ENCODE measurements around the gene CRYBG3.

Gene CRYBG3

DNA sequence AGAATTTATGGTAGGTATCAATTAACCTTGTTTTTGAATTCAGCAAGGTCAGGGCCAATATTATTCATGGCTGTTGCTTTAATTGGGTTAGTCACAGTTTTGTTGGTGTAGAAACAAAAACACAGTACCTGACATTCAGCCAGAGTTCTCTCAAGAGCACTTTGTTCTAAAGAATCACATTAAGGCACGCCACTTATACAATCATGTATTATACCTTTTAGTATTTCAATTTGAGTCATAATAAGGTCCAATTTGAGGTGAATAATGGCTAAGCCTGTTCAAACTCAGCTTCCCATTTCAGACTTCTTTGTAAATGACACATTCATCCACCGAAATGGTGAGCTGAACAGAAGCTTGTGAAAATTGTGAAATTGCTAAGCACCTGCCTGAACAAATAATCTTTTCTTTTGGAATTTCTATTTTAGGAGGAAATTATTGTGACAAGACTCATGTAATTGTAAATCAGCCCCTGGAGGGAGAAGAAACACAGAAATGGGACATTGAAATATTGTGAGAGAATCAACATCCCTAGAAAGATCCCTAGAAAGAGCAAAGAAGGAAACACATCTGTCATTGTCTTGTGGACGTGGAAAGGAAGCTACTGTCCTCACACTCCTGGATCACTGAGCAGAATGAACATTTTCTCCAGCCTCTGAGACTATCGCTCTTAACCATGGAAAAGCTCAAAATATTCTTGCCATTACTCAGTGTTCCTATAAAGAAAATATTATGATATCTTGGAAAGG lies 121.2 kb downstream of the CRYBG3 start:
- no peak for DNase-seq (ENCODE audit: low spot score)

GRCh38 chr3:97948351-97949109 lies 126.7 kb downstream of the CRYBG3 start:
- no peak for DNase-seq (ENCODE audit: low spot score)

GRCh38 chr3:97949110-97949485 lies 127.3 kb downstream of the CRYBG3 start:
- DNase-seq (ENCODE audit: low spot score) = no peak

DNA sequence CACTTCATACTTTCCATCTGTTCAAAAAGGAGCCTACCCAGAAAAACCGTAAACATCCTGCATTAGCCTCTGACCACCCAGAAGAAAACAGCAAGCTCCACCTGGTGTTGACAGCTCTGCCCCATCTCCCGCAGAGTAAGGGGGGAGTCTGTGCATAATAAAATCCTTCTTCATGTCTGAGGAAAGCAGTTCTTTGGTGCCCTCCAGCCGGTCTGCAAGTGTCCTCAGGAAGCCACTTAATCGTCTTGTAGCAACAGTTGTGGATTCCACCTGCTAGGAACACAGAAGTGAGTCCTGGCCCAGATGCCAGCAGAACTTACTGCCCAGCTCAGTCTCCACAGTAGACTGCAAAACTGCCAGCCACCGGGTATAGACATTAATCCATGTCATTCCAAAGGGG lies 127.9 kb downstream of the CRYBG3 start:
- DNase-seq (ENCODE audit: low spot score) = no peak

- DNase-seq (ENCODE audit: low spot score) = no peak
These were observed 128.5 kb downstream of the CRYBG3 start for GRCh38 chr3:97950360-97950759.

DNA sequence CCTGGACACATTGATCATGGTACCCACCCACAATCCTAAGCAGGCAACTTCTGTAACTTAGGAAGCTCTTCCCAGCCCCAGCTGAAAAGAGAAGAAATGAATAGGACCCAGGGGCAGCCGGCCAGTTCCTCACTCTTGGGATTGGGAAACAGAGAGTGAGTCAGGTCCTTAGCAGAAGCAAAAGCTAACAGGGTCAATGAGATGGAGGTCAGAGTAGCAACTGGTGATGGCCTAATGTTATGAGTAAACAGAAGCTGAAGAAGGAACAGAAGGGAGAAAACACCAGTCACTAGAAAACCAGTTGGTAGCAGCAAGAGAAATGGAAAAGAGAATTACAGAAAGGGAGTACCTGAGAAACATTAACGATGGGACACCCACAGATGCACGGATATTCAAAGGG lies 130.5 kb downstream of the CRYBG3 start:
- no peak for DNase-seq (ENCODE audit: low spot score)

GRCh38 chr3:97952872-97953271 lies 131.1 kb downstream of the CRYBG3 start:
- no peak for DNase-seq (ENCODE audit: low spot score)

DNA sequence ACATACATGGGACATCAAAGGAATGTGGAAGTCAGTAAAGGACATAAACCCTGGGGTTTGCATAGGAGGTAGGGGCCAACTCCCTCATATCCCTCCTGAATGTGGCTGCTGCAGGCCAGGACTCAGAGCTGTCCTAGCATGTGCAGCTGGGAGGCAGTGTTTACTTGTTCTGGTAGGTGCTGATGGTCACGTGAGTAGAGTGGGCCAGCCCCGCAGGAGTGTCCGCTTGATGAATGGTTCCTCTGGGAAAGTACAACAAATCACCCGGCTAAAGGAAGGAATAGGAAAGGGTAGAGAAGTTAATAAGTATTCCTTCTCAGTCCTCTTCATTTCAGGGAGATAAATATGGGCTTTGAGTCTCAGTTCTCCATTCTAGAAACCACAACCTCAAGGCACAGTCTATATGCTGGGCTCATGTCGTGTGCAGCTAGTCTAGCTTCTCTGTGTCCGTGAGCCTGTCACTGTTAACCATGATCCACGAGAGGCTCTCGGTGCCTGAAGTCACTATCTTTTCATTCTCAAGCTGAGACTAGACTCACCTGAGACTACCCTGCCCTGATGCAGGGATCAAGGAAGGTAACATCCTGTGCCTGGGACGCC lies 132.5 kb downstream of the CRYBG3 start:
- no peak for DNase-seq (ENCODE audit: low spot score)

- no peak for DNase-seq (ENCODE audit: low spot score)
These were observed 134.2 kb downstream of the CRYBG3 start for GRCh38 chr3:97956051-97956450.

DNA sequence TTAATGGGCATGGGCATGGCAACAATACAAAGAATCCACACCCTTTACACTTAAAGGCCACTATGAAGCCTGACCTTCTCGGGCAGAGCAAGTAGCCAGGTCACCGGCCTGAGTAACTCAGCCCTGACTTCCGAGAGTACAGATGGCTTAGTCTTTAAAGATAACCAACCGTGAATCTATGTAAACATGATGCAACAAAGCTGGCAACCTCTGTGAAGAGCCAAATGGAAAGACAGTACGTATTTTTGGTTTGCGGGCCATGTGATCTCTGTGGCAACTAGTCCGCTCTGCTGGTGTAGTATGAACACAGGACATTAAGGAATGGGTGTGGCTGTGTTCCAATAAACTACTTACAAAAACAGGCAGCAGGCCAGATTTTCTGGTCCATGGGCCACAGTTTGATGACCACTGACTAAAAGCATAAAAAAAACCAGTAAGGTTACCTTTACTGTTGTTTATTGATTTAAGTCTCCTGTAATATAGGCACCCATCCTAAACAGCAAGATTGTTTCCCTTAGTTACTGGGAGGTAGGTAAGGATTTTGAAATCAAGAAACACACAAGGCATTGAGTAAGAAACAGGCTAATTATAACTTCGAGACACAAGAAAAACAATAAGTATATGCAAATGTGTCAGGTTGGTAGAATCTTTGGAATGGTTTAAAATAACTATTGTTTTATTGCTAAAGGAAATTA lies 136.0 kb downstream of the CRYBG3 start:
- no peak for DNase-seq (ENCODE audit: low spot score)

GRCh38 chr3:97958396-97958795 lies 136.6 kb downstream of the CRYBG3 start:
- no peak for DNase-seq (ENCODE audit: low spot score)

- DNase-seq (ENCODE audit: low spot score) = no peak
These were observed 137.0 kb downstream of the CRYBG3 start for GRCh38 chr3:97958796-97959195.

DNA sequence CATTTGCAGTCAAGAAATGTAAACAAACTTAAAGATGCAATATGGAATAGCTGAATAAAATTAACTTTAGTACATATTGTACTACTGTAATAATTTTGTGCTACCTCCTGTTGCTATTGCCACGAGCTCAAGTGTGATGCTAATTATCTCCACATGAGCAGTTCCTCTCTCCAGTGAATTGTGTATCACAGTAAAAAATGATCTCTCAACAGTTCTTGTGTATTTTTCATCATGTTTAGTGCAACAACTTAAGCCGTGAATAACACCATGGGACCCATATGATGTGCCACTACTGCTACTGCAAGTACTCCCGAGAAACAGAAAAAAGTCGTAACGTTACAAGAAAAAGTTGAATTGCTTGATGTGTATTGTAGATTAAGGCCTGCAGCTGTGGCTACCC lies 138.1 kb downstream of the CRYBG3 start:
- no peak for DNase-seq (ENCODE audit: low spot score)

GRCh38 chr3:97960551-97960950 lies 138.7 kb downstream of the CRYBG3 start:
- DNase-seq (ENCODE audit: low spot score) = no peak

DNA sequence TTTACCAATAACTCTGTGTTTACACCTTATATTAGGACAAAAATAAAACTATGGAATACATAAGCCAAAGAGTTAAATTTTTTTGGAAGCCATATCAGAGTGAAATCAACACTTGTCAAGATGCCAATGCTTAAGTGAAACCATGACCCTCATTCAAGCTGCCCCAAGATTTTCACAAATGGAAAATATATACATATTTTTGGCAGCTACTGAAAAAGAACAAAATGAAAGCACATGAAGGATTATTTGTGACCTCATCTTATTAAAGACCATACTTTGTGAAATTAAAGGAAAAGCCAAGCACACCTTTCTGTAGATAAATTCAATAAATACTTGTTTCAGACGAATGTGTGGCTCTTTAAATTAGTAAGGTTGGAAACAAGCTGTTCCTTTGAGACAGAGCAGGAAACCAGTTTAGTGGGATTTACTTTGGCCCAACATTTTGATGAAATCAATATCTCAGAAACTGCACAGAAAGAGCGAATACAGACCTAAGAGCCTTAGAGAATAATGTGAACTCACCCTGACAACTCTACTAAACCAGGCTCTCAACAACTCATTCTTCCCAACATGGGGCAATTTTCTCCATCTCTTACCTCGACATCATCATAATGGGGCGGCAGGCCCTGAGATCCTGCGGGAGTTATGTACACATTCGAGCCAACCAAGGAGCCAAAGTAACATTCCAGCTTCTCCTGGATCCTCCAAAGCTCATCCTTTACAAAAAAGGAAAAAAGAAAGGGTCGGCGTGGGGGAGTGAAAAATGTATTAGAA lies 139.4 kb downstream of the CRYBG3 start:
- no peak for DNase-seq (ENCODE audit: low spot score)

DNA sequence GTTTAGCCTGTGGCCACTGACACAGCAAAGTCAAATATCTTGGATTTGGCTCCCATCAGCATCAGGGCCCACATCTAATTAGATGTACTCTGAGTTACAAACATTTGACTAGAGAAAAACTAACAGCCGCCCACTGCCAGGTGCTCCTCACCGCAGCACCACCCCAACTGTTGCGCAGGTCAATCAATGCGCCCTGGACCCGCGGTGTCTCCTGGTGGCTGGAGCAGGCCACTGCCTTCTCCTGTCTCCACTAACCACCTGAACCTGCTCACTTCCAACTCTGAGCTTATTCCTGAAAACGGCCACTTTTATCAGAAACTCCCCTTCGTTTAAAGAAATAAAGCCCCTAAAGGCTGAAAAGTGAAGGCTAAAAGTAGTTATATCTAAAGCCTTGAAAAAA lies 146.2 kb downstream of the CRYBG3 start:
- no peak for DNase-seq (ENCODE audit: low spot score)

DNA sequence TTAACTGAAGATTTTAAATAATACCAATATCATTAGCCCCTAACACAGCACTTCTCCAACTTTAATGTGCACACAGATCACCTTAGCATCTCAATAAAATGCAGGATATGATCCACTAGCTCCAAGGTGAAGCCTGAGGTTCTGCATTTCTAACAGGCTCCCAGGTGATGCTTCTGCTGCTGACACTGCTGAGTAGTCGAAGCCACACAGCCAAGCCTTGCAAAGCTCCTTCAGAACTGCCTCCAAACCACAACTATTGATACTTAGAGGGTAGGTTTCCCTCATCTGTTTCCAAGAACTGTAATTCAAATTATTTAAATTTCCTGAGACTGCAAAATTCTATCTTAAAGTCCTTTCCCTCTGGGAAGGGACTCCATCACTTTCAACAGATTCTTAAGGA lies 146.6 kb downstream of the CRYBG3 start:
- no peak for DNase-seq (ENCODE audit: low spot score)

- no peak for DNase-seq (ENCODE audit: low spot score)
These were observed 147.7 kb downstream of the CRYBG3 start for GRCh38 chr3:97969541-97969940.

DNA sequence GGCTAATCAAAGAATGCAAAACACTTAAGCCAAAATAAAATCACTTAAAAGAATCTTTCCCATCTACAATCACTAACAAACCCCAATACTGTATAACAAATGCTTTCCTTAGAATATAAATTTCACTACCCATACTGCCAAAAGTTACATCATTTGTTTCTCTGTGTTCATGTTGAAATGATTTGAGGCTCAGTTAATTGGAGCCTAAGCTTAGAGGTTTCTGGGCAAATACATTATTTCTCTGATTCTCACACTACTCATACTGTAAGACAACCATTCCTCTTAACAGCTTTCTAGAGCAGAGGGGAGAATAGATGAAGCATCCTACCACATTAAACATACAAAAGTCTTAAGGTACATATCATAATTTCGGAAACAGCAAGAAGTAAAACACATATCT lies 148.3 kb downstream of the CRYBG3 start:
- no peak for DNase-seq (ENCODE audit: low spot score)

GRCh38 chr3:97970956-97971620 lies 149.3 kb downstream of the CRYBG3 start:
- DNase-seq (ENCODE audit: low spot score) = no peak

Data from pons (tissue), 1 donor.